MCF 10A (cell line): ENCODE data around the gene GMPR. TPM values are rescaled to one million over a fixed set of nuclear protein-coding genes. Genes with fewer than 3 reads are reported as not detected.
A peak's percentile ranks its signal among the peaks of the same experiment; 100 is the strongest.

Experiments
- Bru-seq: library from RNA; stranded (reverse); fragments of 400-500 nt; gene quantifications from one replicate; lab custom pipeline; 2021; lab: Mats Ljungman, UMichigan
- BruChase-seq, 2 experiments: library from RNA; stranded (reverse); fragments of 400-500 nt; gene quantifications; one replicate each; lab custom pipeline; 2021; lab: Mats Ljungman, UMichigan
- BruUV-seq: library from RNA; stranded (reverse); fragments of 400-500 nt; replicated peaks from 2 replicates; lab custom pipeline; 2021; lab: Mats Ljungman, UMichigan
- CTCF ChIA-PET: fragments of 300-600 bp; sonication (Branson Sonifier 250); formaldehyde crosslinking; extraction: SDS; loops from one replicate; lab custom pipeline; 2021; ENCODE audit warnings: antibody characterized with exemption, inconsistent platforms; lab: Yijun Ruan, JAX
- POLR2A ChIA-PET: fragments of 300-600, 350-650 bp; sonication (Branson Sonifier 250); formaldehyde crosslinking; extraction: SDS; loops from one replicate; lab custom pipeline; 2020; ENCODE audit warnings: antibody characterized with exemption, inconsistent platforms; lab: Yijun Ruan, JAX
- DNase-seq: peaks from one replicate; pipeline ENCODE4 v3.0.0-alpha.2; 2018; ENCODE audit not compliant: unreplicated experiment
- H3K27ac Mint-ChIP-seq: one replicate; pipeline ENCODE4 v1.8.0; 2022; ENCODE audit warnings: mild to moderate bottlenecking, low read depth, mixed read lengths; ENCODE audit not compliant: unreplicated experiment
- H3K27me3 Mint-ChIP-seq: one replicate; pipeline ENCODE4 v1.8.0; 2022; ENCODE audit warnings: mixed read lengths; ENCODE audit not compliant: insufficient read depth, unreplicated experiment
- H3K36me3 Mint-ChIP-seq: one replicate; pipeline ENCODE4 v1.8.0; 2022; ENCODE audit warnings: mild to moderate bottlenecking, moderate library complexity, mixed read lengths; ENCODE audit not compliant: insufficient read depth, unreplicated experiment
- H3K4me1 Mint-ChIP-seq: one replicate; pipeline ENCODE4 v1.8.0; 2022; ENCODE audit warnings: mixed read lengths; ENCODE audit not compliant: insufficient read depth, unreplicated experiment
- H3K4me3 Mint-ChIP-seq: one replicate; pipeline ENCODE4 v1.8.0; 2022; ENCODE audit warnings: mild to moderate bottlenecking, moderate library complexity, mixed read lengths; ENCODE audit not compliant: unreplicated experiment
- H3K9me3 Mint-ChIP-seq: one replicate; pipeline ENCODE4 v1.8.0; 2022; ENCODE audit warnings: mixed read lengths; ENCODE audit not compliant: unreplicated experiment
- intact Hi-C: fragments of 100-400 bp; cut with micrococcal nuclease; formaldehyde crosslinking; loops from 2 replicates; pipeline ENCODE4 v1.14.1; 2022
- long read RNA-seq: library from polyadenylated mRNA; stranded (forward); transcript quantifications from one replicate; pipeline ENCODE4 v2.0.0, GENCODE V29; 2022
- total RNA-seq: library from RNA; stranded (reverse); gene quantifications from 2 replicates; pipeline ENCODE4 v1.2.3, GENCODE V29; 2022
- TF ChIP-seq, protein P1 (sequence below): fragments of 200-600 bp; IDR thresholded peaks from one replicate; pipeline ENCODE4 v1.8.0; 2022; ENCODE audit warnings: antibody characterized with exemption, mild to moderate bottlenecking; ENCODE audit not compliant: unreplicated experiment

Gene GMPR
- total RNA-seq (1.9 and 3.0 TPM in 2 replicates), Bru-seq, nascent RNA (percentile 21 among the genes with signal in this experiment), BruChase-seq, experiment 1, labeled RNA remaining after a 6-hour chase (percentile 25 among the genes with signal in this experiment), BruChase-seq, experiment 2, labeled RNA remaining after a 2-hour chase (percentile 24 among the genes with signal in this experiment)
- long read RNA-seq, partial matches to known transcripts: 0 of 4 reads
- long read RNA-seq, other reads (novel, unspliced or antisense): 2 of 4 reads

DNA sequence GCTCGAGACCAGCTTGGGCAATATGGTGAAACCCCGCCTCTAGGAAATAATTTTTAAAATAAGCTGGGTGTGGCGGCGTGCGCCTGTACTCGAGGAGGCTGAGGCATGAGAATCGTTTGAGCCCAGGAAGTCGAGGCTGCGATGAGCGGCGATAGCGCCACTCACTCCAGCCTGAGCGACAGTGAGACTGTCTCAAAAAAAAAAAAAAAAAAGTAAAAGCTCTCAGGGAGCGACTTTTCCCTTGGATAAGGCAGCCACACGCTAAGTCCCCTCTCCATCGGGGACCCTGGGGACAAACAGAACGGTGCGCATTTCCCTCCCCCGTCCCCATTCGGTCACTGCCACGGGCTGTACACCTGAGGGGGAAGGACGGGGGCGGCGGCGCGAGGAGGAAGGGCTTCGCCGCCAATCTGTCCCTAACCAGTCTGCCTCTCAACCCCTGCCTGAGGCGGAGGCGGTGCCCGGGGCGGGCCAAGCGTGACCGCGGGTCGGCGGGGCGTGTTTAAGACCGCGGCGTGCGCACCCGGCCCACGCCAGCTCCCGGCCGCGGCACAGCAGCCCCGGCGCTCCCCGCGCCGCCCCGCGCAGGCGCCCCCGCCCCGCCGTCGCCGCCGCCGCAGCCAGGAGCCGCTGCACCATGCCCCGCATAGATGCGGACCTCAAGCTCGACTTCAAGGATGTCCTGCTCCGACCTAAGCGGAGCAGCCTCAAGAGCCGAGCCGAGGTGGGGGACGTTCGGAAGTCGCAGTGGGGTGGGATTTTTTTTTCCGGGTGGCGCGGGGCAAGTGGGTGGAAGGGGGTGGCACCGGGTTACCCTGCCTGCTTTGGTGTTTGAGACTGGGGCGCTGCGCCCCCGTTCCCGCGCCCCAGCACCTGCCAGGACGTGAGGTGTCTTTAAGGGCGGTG, at the start of gene GMPR:
Gene GMPR, plus strand, starts transcription at position 531 of the 906 bp plus-strand sequence. Its CDS starts 107 bp downstream, at position 638.
- H3K27me3 Mint-ChIP-seq: no peaks in the 10 kb centered on the region
- intact Hi-C loops: no loop called here
- TF ChIP-seq, protein P1, sequence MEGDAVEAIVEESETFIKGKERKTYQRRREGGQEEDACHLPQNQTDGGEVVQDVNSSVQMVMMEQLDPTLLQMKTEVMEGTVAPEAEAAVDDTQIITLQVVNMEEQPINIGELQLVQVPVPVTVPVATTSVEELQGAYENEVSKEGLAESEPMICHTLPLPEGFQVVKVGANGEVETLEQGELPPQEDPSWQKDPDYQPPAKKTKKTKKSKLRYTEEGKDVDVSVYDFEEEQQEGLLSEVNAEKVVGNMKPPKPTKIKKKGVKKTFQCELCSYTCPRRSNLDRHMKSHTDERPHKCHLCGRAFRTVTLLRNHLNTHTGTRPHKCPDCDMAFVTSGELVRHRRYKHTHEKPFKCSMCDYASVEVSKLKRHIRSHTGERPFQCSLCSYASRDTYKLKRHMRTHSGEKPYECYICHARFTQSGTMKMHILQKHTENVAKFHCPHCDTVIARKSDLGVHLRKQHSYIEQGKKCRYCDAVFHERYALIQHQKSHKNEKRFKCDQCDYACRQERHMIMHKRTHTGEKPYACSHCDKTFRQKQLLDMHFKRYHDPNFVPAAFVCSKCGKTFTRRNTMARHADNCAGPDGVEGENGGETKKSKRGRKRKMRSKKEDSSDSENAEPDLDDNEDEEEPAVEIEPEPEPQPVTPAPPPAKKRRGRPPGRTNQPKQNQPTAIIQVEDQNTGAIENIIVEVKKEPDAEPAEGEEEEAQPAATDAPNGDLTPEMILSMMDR: no peak
- POLR2A ChIA-PET: interaction anchor here (0.7 to 1.9 kb wide), 7 partner anchors 8 to 586 kb away, joined by 3 to 7 read pairs (median 3); no protein-coding TSS in a partner anchor
- CTCF ChIA-PET: interaction anchor here (0.6 to 4.3 kb wide), 6 partner anchors 9 to 446 kb away, joined by 3 to 19 read pairs (median 3); no protein-coding TSS in a partner anchor
- H3K9me3 Mint-ChIP-seq: no peaks in the 10 kb centered on the region
- no peak for DNase-seq
- no peaks in the 10 kb centered on the region for H3K36me3 Mint-ChIP-seq
- peak within 1 kb of the TSS; percentile 79 for H3K4me3 Mint-ChIP-seq
- peak within 1 kb of the TSS; percentile 87 for H3K27ac Mint-ChIP-seq
- H3K4me1 Mint-ChIP-seq: peaks cover 32% of the 10 kb centered on the region
- no TSS peak for BruUV-seq

DNA sequence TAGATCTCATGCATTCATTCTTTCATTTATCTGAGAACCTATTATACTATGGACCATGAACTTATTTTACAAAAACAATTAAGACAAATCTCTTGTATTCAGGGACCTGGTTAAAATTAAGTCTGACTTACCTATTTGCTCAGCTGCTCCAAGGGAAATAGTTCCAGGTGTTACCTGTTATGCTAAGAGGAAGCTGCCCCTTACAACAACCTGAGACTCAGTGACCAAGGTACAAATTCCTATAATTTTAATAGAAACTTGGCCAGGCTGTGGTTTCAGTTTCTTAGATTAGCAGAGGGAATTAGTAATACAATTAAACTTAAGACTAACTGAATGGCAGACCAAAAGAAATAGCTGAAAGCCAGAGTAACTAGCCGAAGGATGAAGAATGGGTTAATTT, 48.2 kb upstream of the GMPR start:
- TF ChIP-seq, protein P1: no peak
- H3K27ac Mint-ChIP-seq: no peak overlapping the region
- no peak for DNase-seq
- POLR2A ChIA-PET: no interaction called here
- H3K4me3 Mint-ChIP-seq: no peak overlapping the region
- no peaks in the 10 kb centered on the region for H3K36me3 Mint-ChIP-seq
- CTCF ChIA-PET: interaction anchor here (0.6 to 2.1 kb wide), 7 partner anchors 11 to 499 kb away, joined by 3 to 5 read pairs (median 3); partner anchors contain the start of gene MYLIP
- no peaks in the 10 kb centered on the region for H3K9me3 Mint-ChIP-seq
- no TSS peak for BruUV-seq
- H3K4me1 Mint-ChIP-seq: no peaks in the 10 kb centered on the region
- intact Hi-C loops: no loop called here
- peaks cover 18% of the 10 kb centered on the region for H3K27me3 Mint-ChIP-seq

DNA sequence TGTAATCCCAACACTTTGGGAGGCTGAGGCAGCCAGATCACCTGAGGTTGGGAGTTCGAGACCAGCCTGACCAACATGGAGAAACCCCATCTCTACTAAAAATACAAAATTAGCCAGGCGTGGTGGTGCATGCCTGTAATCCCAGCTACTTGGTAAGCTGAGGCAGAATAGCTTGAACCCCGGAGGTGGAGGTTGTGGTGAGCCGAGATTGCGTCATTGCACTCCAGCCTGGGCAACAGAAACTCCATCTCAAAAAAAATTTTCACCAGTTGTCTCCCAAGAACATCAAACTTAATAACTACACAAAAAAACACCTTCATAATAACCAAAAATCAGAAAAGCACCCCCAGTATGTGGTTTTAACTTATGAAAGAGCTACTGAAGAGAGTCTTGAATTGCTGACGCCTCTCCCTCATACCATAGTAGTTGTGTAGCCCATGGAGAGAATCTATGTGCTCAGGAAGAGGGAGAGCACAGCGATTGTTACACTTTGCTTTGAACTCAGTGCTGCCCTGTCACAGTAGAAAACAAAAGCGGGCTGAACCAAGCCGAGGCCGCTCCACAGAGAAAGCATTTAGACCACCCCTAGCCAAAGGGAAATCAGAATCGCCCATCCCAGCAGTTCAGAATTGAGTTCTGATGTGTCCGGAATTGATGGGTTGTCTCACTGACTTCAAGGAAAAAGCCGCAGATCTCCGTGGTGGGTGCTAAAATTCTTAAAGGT, 42.0 kb upstream of the GMPR start:
- Mint-ChIP-seq H3K36me3 (no peaks in the 10 kb centered on the region), H3K4me1 (no peaks in the 10 kb centered on the region), H3K27me3 (no peaks in the 10 kb centered on the region), H3K4me3 (peak overlapping the region; percentile 33), H3K27ac (no peak overlapping the region), H3K9me3 (no peaks in the 10 kb centered on the region)
- TF ChIP-seq, protein P1: no peak
- ChIA-PET CTCF (interaction anchor here (0.6 to 2.4 kb wide), 7 partner anchors 9 to 504 kb away, joined by 3 to 13 read pairs (median 4); no protein-coding TSS in a partner anchor), POLR2A (interaction anchor here (0.6 kb wide), 1 partner anchor 13 kb away, joined by 3 read pairs; no protein-coding TSS in a partner anchor)
- no TSS peak for BruUV-seq
- DNase-seq: no peak
- intact Hi-C loops: no loop called here
